NCI-H2196 treated with DMSO at 0.1 percent for 48 hours (cell line): Measurements from ENCODE around the gene NUP93.
"Not testable (repeated sequence)": the region's sequence is repeated elsewhere in the genome, so short reads cannot be mapped to it uniquely, and the experiment has no call there.

ENCODE experiments used
- DNase-seq: peaks from one replicate; lab custom pipeline; 2025; ENCODE audit not compliant: unreplicated experiment; lab: John Stamatoyannopoulos, UW

Gene NUP93

GRCh38 chr16:56708525-56709442 lies 21.1 kb upstream of the NUP93 start:
- DNase-seq: no peak

GRCh38 chr16:56709443-56710040 lies 20.4 kb upstream of the NUP93 start:
- DNase-seq: no peak

GRCh38 chr16:56710181-56710737 lies 19.7 kb upstream of the NUP93 start:
- no peak for DNase-seq

GRCh38 chr16:56711862-56712261 lies 18.1 kb upstream of the NUP93 start:
- no peak for DNase-seq

- DNase-seq: no peak
Measured at GRCh38 chr16:56713794-56714193, 16.1 kb upstream of the NUP93 start.

- no peak for DNase-seq
Measured at GRCh38 chr16:56715126-56715525, 14.8 kb upstream of the NUP93 start.

- DNase-seq: no peak
Measured at GRCh38 chr16:56716761-56717160, 13.2 kb upstream of the NUP93 start.

- not testable (repeated sequence) for DNase-seq
Measured at GRCh38 chr16:56717532-56717931, 12.4 kb upstream of the NUP93 start.

GRCh38 chr16:56722200-56722842 lies 7.6 kb upstream of the NUP93 start:
- no peak for DNase-seq

GRCh38 chr16:56724191-56724590 lies 5.7 kb upstream of the NUP93 start:
- DNase-seq: no peak

- DNase-seq: no peak
Measured at GRCh38 chr16:56726283-56726682, 3.6 kb upstream of the NUP93 start.

- no peak for DNase-seq
Measured at GRCh38 chr16:56726926-56727325, 3.0 kb upstream of the NUP93 start.

- DNase-seq: no peak
Measured at GRCh38 chr16:56728027-56728426, 1.9 kb upstream of the NUP93 start.

- no peak for DNase-seq
Measured at GRCh38 chr16:56728980-56729734, 772 bp upstream of the NUP93 start.

GRCh38 chr16:56732366-56732765 lies 2.4 kb downstream of the NUP93 start:
- DNase-seq: no peak

GRCh38 chr16:56732832-56733231 lies 2.9 kb downstream of the NUP93 start:
- DNase-seq: no peak

- no peak for DNase-seq
Measured at GRCh38 chr16:56734429-56734828, 4.5 kb downstream of the NUP93 start.

- no peak for DNase-seq
Measured at GRCh38 chr16:56736476-56736875, 6.5 kb downstream of the NUP93 start.

- DNase-seq: no peak
Measured at GRCh38 chr16:56737539-56737938, 7.6 kb downstream of the NUP93 start.

- DNase-seq: no peak
Measured at GRCh38 chr16:56738221-56738620, 8.3 kb downstream of the NUP93 start.

GRCh38 chr16:56739378-56739777 lies 9.4 kb downstream of the NUP93 start:
- not testable (repeated sequence) for DNase-seq
